ENCODE data around the gene HMGB2.

DNA sequence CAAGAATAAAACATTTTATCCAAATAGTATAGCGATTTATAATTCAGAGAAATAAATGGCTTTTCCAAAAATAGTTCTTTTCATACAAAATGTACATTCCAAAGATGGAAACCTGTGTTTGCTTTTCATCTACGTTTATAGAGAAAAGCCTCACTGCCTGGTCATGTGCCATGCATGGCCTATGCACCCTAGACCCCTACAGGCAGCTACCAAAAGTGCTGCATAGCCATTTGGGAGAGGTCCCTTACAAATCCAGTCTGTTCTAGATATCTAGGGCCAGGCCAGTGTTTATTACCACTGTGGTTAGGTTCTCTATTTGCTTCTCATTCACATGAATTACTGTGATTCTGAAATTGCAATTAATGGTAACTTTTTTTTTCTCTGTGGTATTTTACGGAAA lies 17.2 kb downstream of the HMGB2 start:
- TF ChIP-seq, protein P1, sequence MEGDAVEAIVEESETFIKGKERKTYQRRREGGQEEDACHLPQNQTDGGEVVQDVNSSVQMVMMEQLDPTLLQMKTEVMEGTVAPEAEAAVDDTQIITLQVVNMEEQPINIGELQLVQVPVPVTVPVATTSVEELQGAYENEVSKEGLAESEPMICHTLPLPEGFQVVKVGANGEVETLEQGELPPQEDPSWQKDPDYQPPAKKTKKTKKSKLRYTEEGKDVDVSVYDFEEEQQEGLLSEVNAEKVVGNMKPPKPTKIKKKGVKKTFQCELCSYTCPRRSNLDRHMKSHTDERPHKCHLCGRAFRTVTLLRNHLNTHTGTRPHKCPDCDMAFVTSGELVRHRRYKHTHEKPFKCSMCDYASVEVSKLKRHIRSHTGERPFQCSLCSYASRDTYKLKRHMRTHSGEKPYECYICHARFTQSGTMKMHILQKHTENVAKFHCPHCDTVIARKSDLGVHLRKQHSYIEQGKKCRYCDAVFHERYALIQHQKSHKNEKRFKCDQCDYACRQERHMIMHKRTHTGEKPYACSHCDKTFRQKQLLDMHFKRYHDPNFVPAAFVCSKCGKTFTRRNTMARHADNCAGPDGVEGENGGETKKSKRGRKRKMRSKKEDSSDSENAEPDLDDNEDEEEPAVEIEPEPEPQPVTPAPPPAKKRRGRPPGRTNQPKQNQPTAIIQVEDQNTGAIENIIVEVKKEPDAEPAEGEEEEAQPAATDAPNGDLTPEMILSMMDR (IDR thresholded peaks at IDR 0.05): no peak
- no peak for TF ChIP-seq POLR2A (IDR thresholded peaks at IDR 0.05)
